Measurements from ENCODE around the gene RPS6KA4. TPM values are rescaled to one million over a fixed set of nuclear protein-coding genes. Genes with fewer than 3 reads are reported as not detected.

The RPS6KA4 gene
- total RNA-seq, 2 experiments from 2014 or later: 7.3 to 9.2 TPM

DNA sequence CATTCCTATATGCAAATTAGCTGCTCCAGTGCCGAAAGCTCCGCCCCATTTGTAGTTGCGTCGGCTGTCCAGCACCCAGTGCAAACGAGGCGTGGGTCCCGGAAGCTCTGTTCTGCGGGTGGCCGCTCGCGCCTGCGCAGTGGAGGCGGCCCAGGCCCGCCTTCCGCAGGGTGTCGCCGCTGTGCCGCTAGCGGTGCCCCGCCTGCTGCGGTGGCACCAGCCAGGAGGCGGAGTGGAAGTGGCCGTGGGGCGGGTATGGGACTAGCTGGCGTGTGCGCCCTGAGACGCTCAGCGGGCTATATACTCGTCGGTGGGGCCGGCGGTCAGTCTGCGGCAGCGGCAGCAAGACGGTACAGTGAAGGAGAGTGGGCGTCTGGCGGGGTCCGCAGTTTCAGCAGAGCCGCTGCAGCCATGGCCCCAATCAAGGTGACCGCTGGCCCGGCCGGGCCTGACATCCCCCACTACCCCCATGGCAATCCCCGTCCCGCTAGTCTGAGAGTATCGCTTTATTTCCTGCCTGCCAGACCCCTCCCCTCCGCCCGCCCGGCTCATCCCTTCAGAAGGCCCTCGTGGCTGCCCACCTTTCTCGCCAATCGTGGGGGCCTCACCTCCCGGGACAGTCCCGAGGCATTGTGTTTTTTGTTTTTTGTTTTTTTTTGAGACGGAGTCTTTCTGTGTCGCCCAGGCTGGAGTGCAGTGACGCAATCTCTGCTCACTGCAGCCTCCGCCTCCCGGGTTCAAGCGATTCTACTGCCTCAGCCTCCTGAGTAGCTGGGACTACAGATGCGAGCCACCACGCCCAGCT lies 40.8 kb upstream of the RPS6KA4 start, which contains the start of gene PRDX5:
Gene PRDX5, plus strand, starts transcription at position 161 of the 805 bp plus-strand sequence. Its CDS starts 95 bp downstream, at position 256.
- intact Hi-C loops (cut with DNase I, micrococcal nuclease): loop anchor here (1.0 to 5.0 kb wide), 9 partner anchors 12 to 335 kb away; partner anchors contain the start of genes RPS6KA4 (in 2 of the 2), CCDC88B (in 1 of the 2), ESRRA (in 1 of the 2) and GPR137 (in 1 of the 2)
- DNase-seq (peak; percentile 88 to 99 (median 94)), ATAC-seq (ENCODE audit: poor library complexity) (peak; percentile 72)
- TF ChIP-seq, protein P1, sequence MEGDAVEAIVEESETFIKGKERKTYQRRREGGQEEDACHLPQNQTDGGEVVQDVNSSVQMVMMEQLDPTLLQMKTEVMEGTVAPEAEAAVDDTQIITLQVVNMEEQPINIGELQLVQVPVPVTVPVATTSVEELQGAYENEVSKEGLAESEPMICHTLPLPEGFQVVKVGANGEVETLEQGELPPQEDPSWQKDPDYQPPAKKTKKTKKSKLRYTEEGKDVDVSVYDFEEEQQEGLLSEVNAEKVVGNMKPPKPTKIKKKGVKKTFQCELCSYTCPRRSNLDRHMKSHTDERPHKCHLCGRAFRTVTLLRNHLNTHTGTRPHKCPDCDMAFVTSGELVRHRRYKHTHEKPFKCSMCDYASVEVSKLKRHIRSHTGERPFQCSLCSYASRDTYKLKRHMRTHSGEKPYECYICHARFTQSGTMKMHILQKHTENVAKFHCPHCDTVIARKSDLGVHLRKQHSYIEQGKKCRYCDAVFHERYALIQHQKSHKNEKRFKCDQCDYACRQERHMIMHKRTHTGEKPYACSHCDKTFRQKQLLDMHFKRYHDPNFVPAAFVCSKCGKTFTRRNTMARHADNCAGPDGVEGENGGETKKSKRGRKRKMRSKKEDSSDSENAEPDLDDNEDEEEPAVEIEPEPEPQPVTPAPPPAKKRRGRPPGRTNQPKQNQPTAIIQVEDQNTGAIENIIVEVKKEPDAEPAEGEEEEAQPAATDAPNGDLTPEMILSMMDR (IDR thresholded peaks at IDR 0.05): peak; percentile 40
- H3K36me3 Mint-ChIP-seq (ENCODE audit: low read depth): peaks cover 54% of the 10 kb centered on the region
- Histone ChIP-seq H3K4me1 (ENCODE audit: insufficient read depth, low read length) (peaks cover 33% of the 10 kb centered on the region), H3K27ac (ENCODE audit: low read depth in 1 of 2, low read length in 2 of 2) (peak within 1 kb of the TSS; percentile 93 to 99), H3K9me3 (ENCODE audit: control insufficient read depth in 1 of 2, insufficient read depth in 1 of 2, low read length in 2 of 2) (no peaks in the 10 kb centered on the region), H3K27me3 (ENCODE audit: control insufficient read depth in 1 of 2, insufficient read depth in 2 of 2, low read length in 2 of 2) (no peaks in the 10 kb centered on the region), H3K36me3 (ENCODE audit: insufficient read depth, low read length) (peaks cover 44% of the 10 kb centered on the region), H3K4me3 (ENCODE audit: low read length) (peak within 1 kb of the TSS; percentile 96)
- no peaks in the 10 kb centered on the region for H3K9me3 Mint-ChIP-seq
- H3K27me3 Mint-ChIP-seq: no peaks in the 10 kb centered on the region
- ChIA-PET POLR2A (interaction anchor here (0.5 to 4.0 kb wide), 47 partner anchors 9 to 1744 kb away, joined by 3 to 105 read pairs (median 6); partner anchors contain the start of genes BAD, CATSPERZ, CCDC88B and EEF1G), CTCF (interaction anchor here (0.8 to 3.0 kb wide), 19 partner anchors 14 to 335 kb away, joined by 3 to 39 read pairs (median 6); partner anchors contain the start of genes BAD, CCDC88B, DNAJC4 and ESRRA)
- H3K4me3 Mint-ChIP-seq: peak within 1 kb of the TSS; percentile 92
- H3K27ac Mint-ChIP-seq: peak within 1 kb of the TSS; percentile 98
- peaks cover 40% of the 10 kb centered on the region for H3K4me1 Mint-ChIP-seq (ENCODE audit: low read depth)

DNA sequence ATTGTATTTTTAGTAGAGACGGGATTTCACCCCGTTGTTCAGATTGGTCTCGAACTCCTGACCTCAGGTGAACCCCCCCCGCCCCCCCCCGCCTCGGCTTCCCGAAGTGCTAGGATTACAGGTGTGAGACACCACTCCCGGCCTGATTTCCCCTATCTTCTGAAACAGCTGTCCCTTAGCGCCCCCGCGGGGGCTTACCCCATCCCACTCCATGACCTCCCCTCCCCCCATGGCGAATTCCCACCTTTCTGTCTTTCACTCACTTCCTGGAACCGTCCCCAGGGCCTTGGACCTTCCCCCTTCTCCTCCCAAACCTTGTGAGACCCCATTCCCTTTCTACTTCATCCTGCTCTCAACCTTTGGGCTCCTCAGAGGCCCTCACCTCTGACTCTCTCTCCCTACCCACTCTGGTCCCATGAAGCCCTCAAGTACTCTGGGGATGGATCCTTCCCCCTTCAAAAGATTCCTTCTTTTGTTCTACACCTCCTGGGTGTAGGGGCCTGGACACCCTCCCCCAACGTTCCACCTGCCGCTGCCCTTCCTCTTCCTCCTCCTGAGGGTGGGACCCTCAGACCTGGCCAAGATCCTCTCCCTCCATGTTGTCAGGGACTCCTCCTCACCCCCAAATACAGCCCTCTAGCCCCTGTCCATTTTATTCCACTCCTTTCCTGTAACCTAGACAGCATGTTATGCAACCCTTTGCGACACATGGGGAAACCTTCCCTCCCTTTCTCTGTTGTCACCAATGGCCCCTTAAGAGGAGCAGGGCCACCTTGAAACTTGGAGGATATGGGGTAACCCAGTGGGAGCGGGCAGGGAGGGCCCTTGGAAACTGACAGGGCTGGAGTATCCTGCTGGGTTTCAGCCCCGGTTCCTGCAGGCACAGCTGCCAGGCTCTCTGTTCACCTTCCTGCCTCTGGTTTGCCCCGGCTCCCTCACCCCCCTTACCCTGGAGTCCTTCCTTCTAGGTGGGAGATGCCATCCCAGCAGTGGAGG lies 39.9 kb upstream of the RPS6KA4 start:
- H3K4me1 ChIP-seq (ENCODE audit: insufficient read depth, low read length): peaks cover 33% of the 10 kb centered on the region
- peaks cover 48% of the 10 kb centered on the region for H3K36me3 Mint-ChIP-seq (ENCODE audit: low read depth)
- no peaks in the 10 kb centered on the region for H3K27me3 Mint-ChIP-seq
- TF ChIP-seq, protein P1 (IDR thresholded peaks at IDR 0.05): no peak
- peaks cover 38% of the 10 kb centered on the region for H3K4me1 Mint-ChIP-seq (ENCODE audit: low read depth)
- ChIA-PET CTCF (interaction anchor here (1.5 to 3.0 kb wide), 8 partner anchors 13 to 114 kb away, joined by 3 to 39 read pairs (median 14); partner anchors contain the start of genes BAD, CCDC88B and ESRRA), POLR2A (interaction anchor here (1.3 to 4.0 kb wide), 10 partner anchors 15 to 1479 kb away, joined by 6 to 105 read pairs (median 36); partner anchors contain the start of genes CATSPERZ, CCDC88B, ESRRA and FERMT3)
- H3K9me3 Mint-ChIP-seq: no peaks in the 10 kb centered on the region
- peak overlapping the region; percentile 64 to 85 for H3K27ac ChIP-seq (ENCODE audit: low read depth in 1 of 2, low read length in 2 of 2)
- peak overlapping the region; percentile 96 for H3K4me3 ChIP-seq (ENCODE audit: low read length)
- H3K27me3 ChIP-seq (ENCODE audit: control insufficient read depth in 1 of 2, insufficient read depth in 2 of 2, low read length in 2 of 2): no peaks in the 10 kb centered on the region
- H3K4me3 Mint-ChIP-seq: peak overlapping the region; percentile 92
- DNase-seq: peak in 1 of 14 experiments; percentile 32
- peak overlapping the region; percentile 98 for H3K27ac Mint-ChIP-seq
- intact Hi-C loops (cut with DNase I, micrococcal nuclease): loop anchor here (1.0 to 5.0 kb wide), 3 partner anchors 19 to 40 kb away; partner anchors contain the start of gene RPS6KA4 (in 2 of the 2)
- peaks cover 38% of the 10 kb centered on the region for H3K36me3 ChIP-seq (ENCODE audit: insufficient read depth, low read length)
- no peak for ATAC-seq (ENCODE audit: poor library complexity)
- no peaks in the 10 kb centered on the region for H3K9me3 ChIP-seq (ENCODE audit: control insufficient read depth in 1 of 2, insufficient read depth in 1 of 2, low read length in 2 of 2)

DNA sequence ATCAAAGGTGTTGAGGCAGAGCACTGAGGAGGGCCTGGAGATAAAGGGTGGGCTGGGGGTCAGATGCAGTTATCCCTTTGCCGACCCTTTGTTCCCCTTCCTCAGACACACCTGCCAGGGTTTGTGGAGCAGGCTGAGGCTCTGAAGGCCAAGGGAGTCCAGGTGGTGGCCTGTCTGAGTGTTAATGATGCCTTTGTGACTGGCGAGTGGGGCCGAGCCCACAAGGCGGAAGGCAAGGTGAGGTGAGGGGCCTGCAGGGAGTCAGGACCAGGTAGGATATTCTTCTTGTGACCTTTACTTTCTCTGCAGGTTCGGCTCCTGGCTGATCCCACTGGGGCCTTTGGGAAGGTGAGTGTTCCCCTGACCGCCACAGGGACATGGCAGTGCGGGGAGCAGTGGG lies 38.4 kb upstream of the RPS6KA4 start:
- Mint-ChIP-seq H3K9me3 (no peaks in the 10 kb centered on the region), H3K4me1 (ENCODE audit: low read depth) (peaks cover 38% of the 10 kb centered on the region), H3K36me3 (ENCODE audit: low read depth) (peaks cover 48% of the 10 kb centered on the region), H3K27me3 (no peaks in the 10 kb centered on the region), H3K27ac (peak overlapping the region; percentile 98), H3K4me3 (peak overlapping the region; percentile 62)
- TF ChIP-seq, protein P1 (IDR thresholded peaks at IDR 0.05): no peak
- H3K9me3 ChIP-seq (ENCODE audit: control insufficient read depth in 1 of 2, insufficient read depth in 1 of 2, low read length in 2 of 2): no peaks in the 10 kb centered on the region
- H3K27ac ChIP-seq (ENCODE audit: low read depth in 1 of 2, low read length in 2 of 2): no peak overlapping the region
- H3K4me1 ChIP-seq (ENCODE audit: insufficient read depth, low read length): peaks cover 33% of the 10 kb centered on the region
- H3K4me3 ChIP-seq (ENCODE audit: low read length): no peak overlapping the region
- peak in 1 of 14 experiments; percentile 14 for DNase-seq
- intact Hi-C loops (cut with DNase I, micrococcal nuclease): no loop called here
- H3K36me3 ChIP-seq (ENCODE audit: insufficient read depth, low read length): peaks cover 23% of the 10 kb centered on the region
- ChIA-PET CTCF (no interaction called here), POLR2A (no interaction called here)
- no peak for ATAC-seq (ENCODE audit: poor library complexity)
- no peaks in the 10 kb centered on the region for H3K27me3 ChIP-seq (ENCODE audit: control insufficient read depth in 1 of 2, insufficient read depth in 2 of 2, low read length in 2 of 2)
